Omental fat pad (tissue), 4 donors: ENCODE results near the gene ZNF787. TPM values are rescaled to one million over a fixed set of nuclear protein-coding genes. Genes with fewer than 3 reads are reported as not detected.
"Not testable (repeated sequence)": the region's sequence is repeated elsewhere in the genome, so short reads cannot be mapped to it uniquely, and the experiment has no call there.

Experiments
- ATAC-seq: fragments of 150-250 bp; one replicate; pipeline ENCODE4 v1.9.1; 2016; ENCODE audit warnings: mild to moderate bottlenecking, moderate library complexity; ENCODE audit not compliant: low FRiP score
- DNase-seq: peaks from one replicate; pipeline ENCODE4 v3.0.0-alpha.2; 2019; ENCODE audit warnings: low spot score
- total RNA-seq, 4 donors: library from RNA; depleted of rRNA; stranded (reverse); fragments of >200 nt; gene quantifications; one replicate each; pipeline ENCODE4 v1.1.0, GENCODE V29; 2016
- TF ChIP-seq, protein P1 (sequence below), 3 donors: fragments of 450-650 bp; IDR thresholded peaks; one replicate each; pipeline ENCODE4 v1.5.1; 2016 to 2017; ENCODE audit warnings: antibody characterized with exemption in 3 of 3, mild to moderate bottlenecking in 3 of 3, moderate library complexity in 2 of 3

The ZNF787 gene
- total RNA-seq, 4 donors from 2014 or later = 10.9 to 18.6 (median 12.0) TPM

GRCh38 chr19:56152644-56153043 is 31.5 kb upstream of the ZNF787 start:
- ATAC-seq (no peak), DNase-seq (no peak)
- TF ChIP-seq, protein P1, sequence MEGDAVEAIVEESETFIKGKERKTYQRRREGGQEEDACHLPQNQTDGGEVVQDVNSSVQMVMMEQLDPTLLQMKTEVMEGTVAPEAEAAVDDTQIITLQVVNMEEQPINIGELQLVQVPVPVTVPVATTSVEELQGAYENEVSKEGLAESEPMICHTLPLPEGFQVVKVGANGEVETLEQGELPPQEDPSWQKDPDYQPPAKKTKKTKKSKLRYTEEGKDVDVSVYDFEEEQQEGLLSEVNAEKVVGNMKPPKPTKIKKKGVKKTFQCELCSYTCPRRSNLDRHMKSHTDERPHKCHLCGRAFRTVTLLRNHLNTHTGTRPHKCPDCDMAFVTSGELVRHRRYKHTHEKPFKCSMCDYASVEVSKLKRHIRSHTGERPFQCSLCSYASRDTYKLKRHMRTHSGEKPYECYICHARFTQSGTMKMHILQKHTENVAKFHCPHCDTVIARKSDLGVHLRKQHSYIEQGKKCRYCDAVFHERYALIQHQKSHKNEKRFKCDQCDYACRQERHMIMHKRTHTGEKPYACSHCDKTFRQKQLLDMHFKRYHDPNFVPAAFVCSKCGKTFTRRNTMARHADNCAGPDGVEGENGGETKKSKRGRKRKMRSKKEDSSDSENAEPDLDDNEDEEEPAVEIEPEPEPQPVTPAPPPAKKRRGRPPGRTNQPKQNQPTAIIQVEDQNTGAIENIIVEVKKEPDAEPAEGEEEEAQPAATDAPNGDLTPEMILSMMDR (IDR thresholded peaks at IDR 0.05) = no peak

- DNase-seq = no peak
- TF ChIP-seq, protein P1 (IDR thresholded peaks at IDR 0.05) = no peak
- no peak for ATAC-seq
These were observed 29.3 kb upstream of the ZNF787 start for GRCh38 chr19:56150358-56150757.

DNA sequence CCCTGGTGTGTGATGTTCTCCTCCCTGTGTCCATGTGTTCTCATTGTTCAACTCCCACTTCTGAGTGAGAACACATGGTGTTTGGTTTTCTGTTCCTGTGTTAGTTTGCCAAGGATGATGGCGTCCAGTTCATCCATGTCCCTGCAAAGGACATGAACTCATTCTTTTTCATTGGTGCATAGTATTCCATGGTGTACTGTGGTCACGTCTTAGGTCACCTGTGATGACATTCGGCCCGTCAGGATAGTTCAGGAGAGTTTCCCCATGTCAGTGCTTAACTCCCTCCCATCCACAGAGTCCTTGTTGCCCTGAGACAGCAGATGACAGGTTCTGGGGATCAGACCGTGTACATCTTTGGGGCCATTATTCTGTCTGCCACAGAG is 28.6 kb upstream of the ZNF787 start:
- TF ChIP-seq, protein P1 (IDR thresholded peaks at IDR 0.05) = no peak
- DNase-seq = no peak
- no peak for ATAC-seq

- ATAC-seq, DNase-seq: not testable (repeated sequence)
These were observed 28.0 kb upstream of the ZNF787 start for GRCh38 chr19:56148955-56149655.

GRCh38 chr19:56148096-56148495 is 27.0 kb upstream of the ZNF787 start:
- no peak for ATAC-seq
- TF ChIP-seq, protein P1 (IDR thresholded peaks at IDR 0.05) = no peak

GRCh38 chr19:56147307-56147706 is 26.2 kb upstream of the ZNF787 start:
- no peak for ATAC-seq

More at GRCh38 chr19:56148096-56148495, 27.0 kb upstream of the ZNF787 start:
- DNase-seq = no peak

DNA sequence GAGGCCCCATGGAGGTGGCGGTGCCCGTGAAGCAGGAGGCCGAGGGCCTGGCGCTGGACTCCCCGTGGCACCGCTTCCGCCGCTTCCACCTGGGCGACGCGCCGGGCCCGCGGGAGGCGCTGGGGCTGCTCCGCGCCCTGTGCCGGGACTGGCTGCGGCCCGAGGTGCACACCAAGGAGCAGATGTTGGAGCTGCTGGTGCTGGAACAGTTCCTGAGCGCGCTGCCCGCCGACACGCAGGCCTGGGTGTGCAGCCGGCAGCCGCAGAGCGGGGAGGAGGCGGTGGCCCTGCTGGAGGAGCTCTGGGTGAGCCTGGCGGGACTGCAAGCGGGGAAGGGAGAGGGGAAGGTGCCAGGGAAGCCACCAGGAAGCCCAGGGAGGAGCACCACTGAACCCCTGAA is 25.8 kb upstream of the ZNF787 start:
- DNase-seq (no peak), ATAC-seq (no peak)
- TF ChIP-seq, protein P1 (IDR thresholded peaks at IDR 0.05) = no peak

More at GRCh38 chr19:56147307-56147706, 26.2 kb upstream of the ZNF787 start:
- no peak for DNase-seq
- TF ChIP-seq, protein P1 (IDR thresholded peaks at IDR 0.05) = no peak
